H9 (cell line): ENCODE results near the gene PCSK1N. TPM values are rescaled to one million over a fixed set of nuclear protein-coding genes. Genes with fewer than 3 reads are reported as not detected.

ENCODE experiments used
- DNase-seq: peaks from one replicate; pipeline ENCODE4 v3.0.0-alpha.2; 2017
- H2AFZ ChIP-seq: one replicate; pipeline ENCODE4 v1.6.1; 2013; ENCODE audit warnings: mild to moderate bottlenecking, low read length, control low read depth, moderate library complexity
- H2AK5ac ChIP-seq: 2 replicates; pipeline ENCODE4 v1.6.1; 2013; ENCODE audit warnings: low read length, control low read depth, mixed read lengths; ENCODE audit not compliant: insufficient read length
- H2BK120ac ChIP-seq: one replicate; pipeline ENCODE4 v1.6.1; 2013; ENCODE audit warnings: low read depth, mild to moderate bottlenecking, low read length, control low read depth, inconsistent platforms; ENCODE audit not compliant: poor library complexity, severe bottlenecking
- H2BK12ac ChIP-seq: 2 replicates; pipeline ENCODE4 v1.6.1; 2013; ENCODE audit warnings: low read length, control low read depth, mixed read lengths, low read depth; ENCODE audit not compliant: insufficient read length
- H2BK15ac ChIP-seq: 2 replicates; pipeline ENCODE4 v1.6.1; 2013; ENCODE audit warnings: low read depth, low read length, control low read depth
- H2BK20ac ChIP-seq: one replicate; pipeline ENCODE4 v1.6.1; 2013; ENCODE audit warnings: low read depth, mild to moderate bottlenecking, low read length, control low read depth, inconsistent platforms; ENCODE audit not compliant: poor library complexity, severe bottlenecking
- H2BK5ac ChIP-seq: 2 replicates; pipeline ENCODE4 v1.6.1; 2013; ENCODE audit warnings: low read length, control low read depth, mixed read lengths; ENCODE audit not compliant: insufficient read length
- H3K14ac ChIP-seq: 2 replicates; pipeline ENCODE4 v1.6.1; 2013; ENCODE audit warnings: low read length, control low read depth; ENCODE audit not compliant: insufficient read depth
- H3K18ac ChIP-seq: 2 replicates; pipeline ENCODE4 v1.6.1; 2013; ENCODE audit warnings: low read depth, mild to moderate bottlenecking, mixed read lengths, low read length, control low read depth; ENCODE audit not compliant: insufficient read length
- H3K23ac ChIP-seq: 2 replicates; pipeline ENCODE4 v1.6.1; 2013; ENCODE audit warnings: low read length, control low read depth, mixed read lengths, low read depth; ENCODE audit not compliant: insufficient read length
- H3K23me2 ChIP-seq: 2 replicates; pipeline ENCODE4 v1.6.1; 2013; ENCODE audit warnings: low read depth, mild to moderate bottlenecking, mixed read lengths, low read length, control low read depth; ENCODE audit not compliant: insufficient read length, poor library complexity, severe bottlenecking
- H3K27ac ChIP-seq: 2 replicates; pipeline ENCODE4 v1.5.1; 2013; ENCODE audit warnings: low read length, control low read depth, mixed read lengths, low read depth; ENCODE audit not compliant: insufficient read length
- H3K27me3 ChIP-seq: 2 replicates; pipeline ENCODE4 v1.6.1; 2013; ENCODE audit warnings: low read length, control low read depth, inconsistent platforms; ENCODE audit not compliant: insufficient read depth
- H3K4ac ChIP-seq: 2 replicates; pipeline ENCODE4 v1.6.1; 2013; ENCODE audit warnings: low read depth, mild to moderate bottlenecking, control low read depth, inconsistent platforms, low read length, moderate library complexity
- H3K4me1 ChIP-seq: 2 replicates; pipeline ENCODE4 v1.6.1; 2013; ENCODE audit warnings: low read length, control low read depth, inconsistent platforms; ENCODE audit not compliant: insufficient read depth
- H3K4me2 ChIP-seq: 2 replicates; pipeline ENCODE4 v1.6.1; 2013; ENCODE audit warnings: low read length, control low read depth, mixed read lengths; ENCODE audit not compliant: insufficient read length, insufficient read depth
- H3K56ac ChIP-seq: 2 replicates; pipeline ENCODE4 v1.6.1; 2013; ENCODE audit warnings: low read depth, mild to moderate bottlenecking, mixed read lengths, low read length, control low read depth; ENCODE audit not compliant: insufficient read length
- H3K79me1 ChIP-seq: 2 replicates; pipeline ENCODE4 v1.6.1; 2013; ENCODE audit warnings: low read depth, mild to moderate bottlenecking, moderate library complexity, low read length, control low read depth, inconsistent platforms; ENCODE audit not compliant: insufficient read depth, poor library complexity, severe bottlenecking
- H3K79me2 ChIP-seq: 2 replicates; pipeline ENCODE4 v1.6.1; 2013; ENCODE audit warnings: low read length, control low read depth, inconsistent platforms; ENCODE audit not compliant: insufficient read depth
- H3K9ac ChIP-seq: 2 replicates; pipeline ENCODE4 v1.6.1; 2013; ENCODE audit warnings: low read length, control low read depth, mixed read lengths; ENCODE audit not compliant: insufficient read length; ENCODE audit errors: extremely low read depth
- H3K9me3 ChIP-seq: one replicate; pipeline ENCODE4 v1.6.1; 2013; ENCODE audit warnings: low read depth, low read length, inconsistent platforms; ENCODE audit not compliant: control insufficient read depth
- H3T11ph ChIP-seq: one replicate; pipeline ENCODE4 v1.6.1; 2013; ENCODE audit warnings: mild to moderate bottlenecking, low read length, control low read depth, inconsistent platforms
- H4K20me1 ChIP-seq: one replicate; pipeline ENCODE4 v1.6.1; 2013; ENCODE audit not compliant: control insufficient read depth, insufficient read length, insufficient read depth
- H4K5ac ChIP-seq: 2 replicates; pipeline ENCODE4 v1.6.1; 2013; ENCODE audit warnings: low read depth, mild to moderate bottlenecking, mixed read lengths, low read length, control low read depth; ENCODE audit not compliant: insufficient read length
- H4K8ac ChIP-seq: replicated peaks from 2 replicates; pipeline ENCODE4 v1.6.1; 2013; ENCODE audit warnings: low read length, control low read depth, mixed read lengths, low read depth; ENCODE audit not compliant: insufficient read length
- H4K91ac ChIP-seq: 2 replicates; pipeline ENCODE4 v1.6.1; 2013; ENCODE audit warnings: low read depth, mild to moderate bottlenecking, moderate library complexity, mixed read lengths, low read length, control low read depth; ENCODE audit not compliant: insufficient read length
- H3K27ac Mint-ChIP-seq, 3 experiments: 2 replicates in 2 of 3; 3 replicates in 1 of 3; pipeline ENCODE4 v1.8.0; 2020 to 2021; ENCODE audit warnings: mixed read lengths in 3 of 3, mild to moderate bottlenecking in 1 of 3, moderate library complexity in 1 of 3
- H3K27me3 Mint-ChIP-seq: 2 replicates; pipeline ENCODE4 v1.8.0; 2021; ENCODE audit warnings: low read depth, mild to moderate bottlenecking, moderate library complexity, mixed read lengths
- H3K36me3 Mint-ChIP-seq, 3 experiments: 2 replicates in 2 of 3; 3 replicates in 1 of 3; pipeline ENCODE4 v1.8.0; 2020 to 2021; ENCODE audit warnings: low read depth in 3 of 3, mixed read lengths in 3 of 3; ENCODE audit not compliant: insufficient read depth in 1 of 3
- H3K4me1 Mint-ChIP-seq, 2 experiments: 2 replicates each; pipeline ENCODE4 v1.8.0; 2020; ENCODE audit warnings: mixed read lengths in 2 of 2
- H3K4me3 Mint-ChIP-seq, 2 experiments: 2 replicates in 1 of 2; 3 replicates in 1 of 2; pipeline ENCODE4 v1.8.0; 2020 to 2021; ENCODE audit warnings: mild to moderate bottlenecking in 2 of 2, mixed read lengths in 2 of 2, moderate library complexity in 1 of 2
- H3K9me3 Mint-ChIP-seq, 2 experiments: 2 replicates in 1 of 2; 3 replicates in 1 of 2; pipeline ENCODE4 v1.8.0; 2020; ENCODE audit warnings: mild to moderate bottlenecking in 2 of 2, mixed read lengths in 2 of 2, moderate library complexity in 1 of 2
- WGBS: extraction: QIAGEN DNeasy Blood & Tissue Kit; methylation state at CpG from one replicate; pipeline ENCODE4 v1.1.7; 2013; ENCODE audit warnings: missing lambda C conversion rate, low lambda C conversion rate, mixed read lengths; ENCODE audit not compliant: insufficient read length; ENCODE audit errors: extremely low coverage; 5-methylcytosine and 5-hydroxymethylcytosine counted together
- total RNA-seq: library from RNA; stranded (reverse); gene quantifications from 2 replicates; pipeline ENCODE4 v1.2.1, GENCODE V29; 2021
- TF ChIP-seq, protein P1 (sequence below): fragments of 200-600 bp; sonication (generic); conservative IDR thresholded peaks from 3 replicates; pipeline ENCODE4 v1.8.0; 2021; ENCODE audit warnings: antibody characterized with exemption, mild to moderate bottlenecking

The PCSK1N gene
- total RNA-seq, 1 experiment from 2014 or later: 3.9 TPM

DNA sequence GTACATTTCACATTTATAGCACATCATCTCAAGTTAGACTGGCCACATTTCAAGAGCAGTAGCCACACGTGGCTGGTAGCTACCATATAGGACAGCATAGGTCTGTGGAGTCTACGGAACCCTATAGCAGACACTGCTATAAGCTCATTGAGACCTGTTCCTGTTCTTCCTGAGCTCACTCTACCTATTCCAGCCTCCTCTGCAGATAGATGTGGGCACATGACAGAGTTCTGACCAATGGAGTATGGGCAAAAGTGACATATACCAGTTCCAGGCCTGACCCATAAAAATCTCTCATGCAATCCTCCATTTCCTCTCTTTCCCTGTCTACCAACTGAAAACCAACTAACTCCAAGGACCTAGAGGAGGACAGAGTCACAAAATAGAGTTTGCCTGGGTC lies 37.1 kb downstream of the PCSK1N start:
- no peaks in the 10 kb centered on the region for H4K20me1 ChIP-seq
- H3K79me2 ChIP-seq: no peaks in the 10 kb centered on the region
- no peak overlapping the region for H3K27ac Mint-ChIP-seq
- H3K23me2 ChIP-seq: peaks cover 3% of the 10 kb centered on the region
- peaks cover 2% of the 10 kb centered on the region; the same call in 1 of the 2 replicates for H3K27me3 Mint-ChIP-seq
- no peak overlapping the region for H3K14ac ChIP-seq
- no peak overlapping the region for H3K4me3 Mint-ChIP-seq
- TF ChIP-seq, protein P1, sequence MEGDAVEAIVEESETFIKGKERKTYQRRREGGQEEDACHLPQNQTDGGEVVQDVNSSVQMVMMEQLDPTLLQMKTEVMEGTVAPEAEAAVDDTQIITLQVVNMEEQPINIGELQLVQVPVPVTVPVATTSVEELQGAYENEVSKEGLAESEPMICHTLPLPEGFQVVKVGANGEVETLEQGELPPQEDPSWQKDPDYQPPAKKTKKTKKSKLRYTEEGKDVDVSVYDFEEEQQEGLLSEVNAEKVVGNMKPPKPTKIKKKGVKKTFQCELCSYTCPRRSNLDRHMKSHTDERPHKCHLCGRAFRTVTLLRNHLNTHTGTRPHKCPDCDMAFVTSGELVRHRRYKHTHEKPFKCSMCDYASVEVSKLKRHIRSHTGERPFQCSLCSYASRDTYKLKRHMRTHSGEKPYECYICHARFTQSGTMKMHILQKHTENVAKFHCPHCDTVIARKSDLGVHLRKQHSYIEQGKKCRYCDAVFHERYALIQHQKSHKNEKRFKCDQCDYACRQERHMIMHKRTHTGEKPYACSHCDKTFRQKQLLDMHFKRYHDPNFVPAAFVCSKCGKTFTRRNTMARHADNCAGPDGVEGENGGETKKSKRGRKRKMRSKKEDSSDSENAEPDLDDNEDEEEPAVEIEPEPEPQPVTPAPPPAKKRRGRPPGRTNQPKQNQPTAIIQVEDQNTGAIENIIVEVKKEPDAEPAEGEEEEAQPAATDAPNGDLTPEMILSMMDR: no peak
- H3K23ac ChIP-seq: no peak overlapping the region
- H3T11ph ChIP-seq: no peak overlapping the region
- no peak overlapping the region for H3K9ac ChIP-seq
- no peak overlapping the region for H3K4me2 ChIP-seq
- no peak overlapping the region for H4K91ac ChIP-seq
- DNase-seq: no peak
- no peak overlapping the region for H3K27ac ChIP-seq
- H4K8ac ChIP-seq: no peak overlapping the region
- peaks cover 5 to 12% of the 10 kb centered on the region in 2 experiments for H3K4me1 Mint-ChIP-seq
- H2BK15ac ChIP-seq: no peak overlapping the region
- no peak overlapping the region for H2BK20ac ChIP-seq
- no peak overlapping the region for H3K4ac ChIP-seq
- no CpG with 5 or more reads among the region's 2 CpGs for WGBS
- H2BK5ac ChIP-seq: no peak overlapping the region
- no peak overlapping the region for H3K56ac ChIP-seq
- H3K4me1 ChIP-seq: no peaks in the 10 kb centered on the region
- H3K36me3 Mint-ChIP-seq: peaks cover 3 to 10% (median 9%) of the 10 kb centered on the region in 3 experiments
- no peak overlapping the region for H2BK120ac ChIP-seq
- H3K18ac ChIP-seq: no peak overlapping the region
- no peaks in the 10 kb centered on the region for H3K27me3 ChIP-seq
- H2BK12ac ChIP-seq: no peak overlapping the region
- peaks cover 69 to 73% of the 10 kb centered on the region in 2 experiments for H3K9me3 Mint-ChIP-seq
- no peak overlapping the region for H2AK5ac ChIP-seq
- no peaks in the 10 kb centered on the region for H3K79me1 ChIP-seq
- H3K9me3 ChIP-seq: no peaks in the 10 kb centered on the region
- no peak overlapping the region for H2AFZ ChIP-seq
- no peak overlapping the region for H4K5ac ChIP-seq
